H1 (cell line): ENCODE data around the gene MDM4. TPM values are rescaled to one million over a fixed set of nuclear protein-coding genes. Genes with fewer than 3 reads are reported as not detected.

Experiments
- CTCF ChIA-PET: fragments of 300-600 bp; sonication (Branson Sonifier 250); formaldehyde crosslinking; loops from one replicate; lab custom pipeline; 2021; ENCODE audit not compliant: partially characterized antibody; lab: Charles Lee
- POLR2A ChIA-PET: fragments of 300-600 bp; sonication (Branson Sonifier 250); formaldehyde crosslinking; loops from one replicate; lab custom pipeline; 2021; ENCODE audit warnings: inconsistent platforms; ENCODE audit not compliant: partially characterized antibody; lab: Charles Lee
- DNase-seq, 2 experiments: peaks; one replicate each; pipeline versions ENCODE4 v3.0.0 to v3.0.0-alpha.2; 2010 to 2022; ENCODE audit warnings: low spot score in 2 of 2, low read depth in 1 of 2, mixed read lengths in 1 of 2
- FAIRE-seq: peaks from 2 replicates; lab custom pipeline; 2011; peaks lifted over from hg19 to GRCh38; lab: Jason Lieb, UNC
- H2AFZ ChIP-seq: 2 replicates; pipeline ENCODE4 v1.8.1; 2012; ENCODE audit warnings: low read length, inconsistent platforms
- H2AK5ac ChIP-seq: 2 replicates; pipeline ENCODE4 v1.6.1; 2013; ENCODE audit warnings: low read depth, low read length
- H2BK120ac ChIP-seq: replicated peaks from 2 replicates; pipeline ENCODE3; 2013; ENCODE audit warnings: low read depth, low read length, inconsistent platforms
- H2BK12ac ChIP-seq: 2 replicates; pipeline ENCODE4 v1.6.1; 2013; ENCODE audit warnings: low read depth, low read length
- H2BK15ac ChIP-seq: 2 replicates; pipeline ENCODE4 v1.6.1; 2013; ENCODE audit warnings: low read length
- H2BK20ac ChIP-seq: 2 replicates; pipeline ENCODE4 v1.6.1; 2013; ENCODE audit warnings: low read length
- H2BK5ac ChIP-seq: 2 replicates; pipeline ENCODE4 v1.6.1; 2013; ENCODE audit warnings: low read depth, low read length
- H3K14ac ChIP-seq: 2 replicates; pipeline ENCODE4 v1.6.1; 2013; ENCODE audit warnings: inconsistent platforms; ENCODE audit not compliant: insufficient read length
- H3K18ac ChIP-seq: 2 replicates; pipeline ENCODE4 v1.6.1; 2013; ENCODE audit warnings: low read length; ENCODE audit errors: extremely low read depth
- H3K23ac ChIP-seq: 2 replicates; pipeline ENCODE4 v1.6.1; 2013; ENCODE audit warnings: inconsistent platforms; ENCODE audit not compliant: insufficient read length
- H3K23me2 ChIP-seq: 2 replicates; pipeline ENCODE4 v1.6.1; 2013; ENCODE audit warnings: low read depth, low read length
- H3K27ac ChIP-seq: 2 replicates; pipeline ENCODE4 v1.6.1; 2011; ENCODE audit warnings: low read depth, low read length, inconsistent platforms
- H3K27me3 ChIP-seq, 4 experiments: replicated peaks in 1 of 4; 1 replicate in 1 of 4; 2 replicates in 3 of 4; pipeline versions ENCODE4 v1.6.1 to v1.8.1; 2011 to 2013; ENCODE audit warnings: low read length in 3 of 4, mild to moderate bottlenecking in 3 of 4, inconsistent platforms in 2 of 4, mixed read lengths in 2 of 4, moderate library complexity in 1 of 4; ENCODE audit not compliant: control insufficient read depth in 3 of 4, insufficient read depth in 3 of 4; ENCODE audit errors: extremely low read depth in 1 of 4
- H3K36me3 ChIP-seq, 4 experiments: 2 replicates each; pipeline versions ENCODE4 v1.6.1 to v1.8.1; 2011 to 2013; ENCODE audit warnings: mild to moderate bottlenecking in 4 of 4, low read length in 3 of 4, moderate library complexity in 2 of 4, control low read depth in 1 of 4, inconsistent platforms in 1 of 4; ENCODE audit not compliant: insufficient read depth in 4 of 4, control insufficient read depth in 2 of 4
- H3K4ac ChIP-seq: replicated peaks from 2 replicates; pipeline ENCODE3; 2013; ENCODE audit warnings: low read length, low read depth, mixed read lengths, inconsistent platforms; ENCODE audit not compliant: insufficient read length
- H3K4me1 ChIP-seq, 4 experiments: replicated peaks in 1 of 4; 1 replicate in 1 of 4; 2 replicates in 3 of 4; pipeline versions ENCODE4 v1.6.1 to v1.8.1; 2011 to 2013; ENCODE audit warnings: low read length in 3 of 4, inconsistent platforms in 2 of 4, mixed read lengths in 1 of 4; ENCODE audit not compliant: insufficient read depth in 4 of 4, control insufficient read depth in 3 of 4
- H3K4me2 ChIP-seq, 2 experiments: 2 replicates each; pipeline versions ENCODE4 v1.6.1 to v1.8.1; 2011 to 2013; ENCODE audit warnings: low read depth in 2 of 2, low read length in 2 of 2, control low read depth in 1 of 2, inconsistent platforms in 1 of 2, mild to moderate bottlenecking in 1 of 2; ENCODE audit not compliant: insufficient read depth in 1 of 2
- H3K4me3 ChIP-seq, 4 experiments: fragments of 200-600, 300-600 bp in 1 of 4; sonication (generic), shearing (Covaris generic), sonication (Bioruptor Twin) in 1 of 4; 2 replicates each; pipeline versions ENCODE4 v1.5.1 to v1.8.1; 2011 to 2016; ENCODE audit warnings: low read length in 4 of 4, low read depth in 3 of 4, control low read depth in 2 of 4, inconsistent platforms in 2 of 4, mild to moderate bottlenecking in 2 of 4, mixed read lengths in 1 of 4, moderate library complexity in 1 of 4; ENCODE audit not compliant: insufficient read depth in 2 of 4; ENCODE audit errors: extremely low read depth in 1 of 4
- H3K56ac ChIP-seq: replicated peaks from 2 replicates; pipeline ENCODE3; 2013; ENCODE audit warnings: low read depth, mild to moderate bottlenecking, mixed read lengths, low read length, inconsistent platforms; ENCODE audit not compliant: insufficient read length
- H3K79me1 ChIP-seq: 2 replicates; pipeline ENCODE4 v1.6.1; 2013; ENCODE audit warnings: low read depth, low read length, control low read depth
- H3K79me2 ChIP-seq, 2 experiments: 2 replicates each; pipeline versions ENCODE4 v1.6.1 to v1.8.1; 2012 to 2013; ENCODE audit warnings: low read length in 2 of 2, mild to moderate bottlenecking in 2 of 2, inconsistent platforms in 1 of 2; ENCODE audit not compliant: insufficient read depth in 2 of 2, control insufficient read depth in 1 of 2
- H3K9ac ChIP-seq, 4 experiments: replicated peaks in 1 of 4; 1 replicate in 1 of 4; 2 replicates in 3 of 4; pipeline versions ENCODE4 v1.6.1 to v1.8.1; 2011 to 2013; ENCODE audit warnings: low read depth in 3 of 4, low read length in 3 of 4, control low read depth in 2 of 4, mild to moderate bottlenecking in 2 of 4, moderate library complexity in 2 of 4, inconsistent platforms in 1 of 4; ENCODE audit errors: extremely low read depth in 1 of 4
- H3K9me3 ChIP-seq, 2 experiments: 2 replicates each; pipeline versions ENCODE4 v1.6.1 to v1.8.1; 2012 to 2013; ENCODE audit warnings: mild to moderate bottlenecking in 2 of 2, moderate library complexity in 2 of 2, control low read depth in 1 of 2, inconsistent platforms in 1 of 2, low read depth in 1 of 2, low read length in 1 of 2, mixed read lengths in 1 of 2; ENCODE audit not compliant: insufficient read depth in 2 of 2
- H4K20me1 ChIP-seq, 2 experiments: replicated peaks in 1 of 2; 2 replicates each; pipeline versions ENCODE3 to v1.8.1; 2011 to 2013; ENCODE audit warnings: inconsistent platforms in 2 of 2, low read length in 2 of 2, mild to moderate bottlenecking in 1 of 2; ENCODE audit not compliant: insufficient read depth in 2 of 2, control insufficient read depth in 1 of 2
- H4K5ac ChIP-seq: 2 replicates; pipeline ENCODE4 v1.6.1; 2013; ENCODE audit warnings: low read length, low read depth, mixed read lengths, inconsistent platforms; ENCODE audit not compliant: insufficient read length
- H4K8ac ChIP-seq: 2 replicates; pipeline ENCODE4 v1.8.0; 2013; ENCODE audit warnings: mild to moderate bottlenecking, moderate library complexity, low read length, inconsistent platforms; ENCODE audit not compliant: insufficient read depth; ENCODE audit errors: extremely low read depth
- H4K91ac ChIP-seq: replicated peaks from 2 replicates; pipeline ENCODE3; 2013; ENCODE audit warnings: low read length, mixed read lengths, inconsistent platforms; ENCODE audit not compliant: insufficient read length
- CBX5 ChIP-seq: fragments of 300-800, 300-1000 bp; sonication (generic); IDR thresholded peaks from 2 replicates; pipeline ENCODE4 v1.7.1; 2016; ENCODE audit warnings: antibody characterized with exemption, low read length, low read depth
- CHD1 ChIP-seq: IDR thresholded peaks from 2 replicates; pipeline ENCODE4 v1.6.1; 2012; ENCODE audit warnings: low read depth, low read length, improper control_type of control experiment
- POLR2A ChIP-seq, 2 experiments: IDR thresholded peaks; 1 replicate in 1 of 2; 2 replicates in 1 of 2; pipeline ENCODE4 v1.6.1; 2011; ENCODE audit warnings: low read depth in 2 of 2, low read length in 2 of 2, mild to moderate bottlenecking in 2 of 2; ENCODE audit errors: control extremely low read depth in 1 of 2
- POU5F1 ChIP-seq: IDR thresholded peaks from 2 replicates; pipeline ENCODE4 v1.6.1; 2011; ENCODE audit warnings: low read depth, mild to moderate bottlenecking, low read length, moderate library complexity
- RBBP5 ChIP-seq: IDR thresholded peaks from 2 replicates; pipeline ENCODE4 v1.7.1; 2012; ENCODE audit warnings: low read depth, mild to moderate bottlenecking, inconsistent platforms, low read length, moderate library complexity, borderline replicate concordance
- RFX5 ChIP-seq: IDR thresholded peaks from 2 replicates; pipeline ENCODE4 v1.6.1; 2011; ENCODE audit warnings: low read depth, low read length, improper control_type of control experiment, borderline replicate concordance
- RNF2 ChIP-seq: fragments of 200-900, 300-1000 bp; sonication (generic); IDR thresholded peaks from 2 replicates; pipeline ENCODE4 v1.7.1; 2016; ENCODE audit warnings: borderline replicate concordance, low read depth, mild to moderate bottlenecking, antibody characterized with exemption, low read length; ENCODE audit not compliant: poor library complexity, severe bottlenecking; ENCODE audit errors: missing control alignments
- SAP30 ChIP-seq: fragments of 300-600 bp; sonication (generic); IDR thresholded peaks from 2 replicates; pipeline ENCODE4 v1.7.1; 2012; ENCODE audit warnings: low read length, moderate library complexity, mild to moderate bottlenecking, inconsistent platforms; ENCODE audit not compliant: insufficient read depth, insufficient replicate concordance
- SIX5 ChIP-seq: IDR thresholded peaks from 2 replicates; pipeline ENCODE4 v1.6.1; 2011; ENCODE audit warnings: mild to moderate bottlenecking, low read depth, low read length
- SP1 ChIP-seq: IDR thresholded peaks from 2 replicates; pipeline ENCODE4 v1.6.1; 2011; ENCODE audit warnings: low read depth, low read length
- SRF ChIP-seq: IDR thresholded peaks from 2 replicates; pipeline ENCODE4 v1.6.1; 2011; ENCODE audit warnings: mild to moderate bottlenecking, low read depth, low read length, moderate library complexity
- SUZ12 ChIP-seq: fragments of 200-600 bp; sonication (generic); IDR thresholded peaks from 2 replicates; pipeline ENCODE4 v1.6.1; 2012; ENCODE audit warnings: mild to moderate bottlenecking, inconsistent platforms, low read length, moderate library complexity, mixed read lengths
- TAF7 ChIP-seq: optimal IDR thresholded peaks from 2 replicates; pipeline ENCODE3; 2011; ENCODE audit warnings: low read depth, mild to moderate bottlenecking, inconsistent platforms, low read length, moderate library complexity, borderline replicate concordance
- WGBS, 2 experiments: shearing (Covaris generic) in 1 of 2; methylation state at CpG; one replicate each; pipeline versions ENCODE4 v1.1.6 to v1.1.7; 2013 to 2015; ENCODE audit warnings: low lambda C conversion rate in 2 of 2, mixed read lengths in 2 of 2, inconsistent platforms in 1 of 2, low coverage in 1 of 2, missing lambda C conversion rate in 1 of 2; ENCODE audit not compliant: insufficient replicate concordance in 2 of 2, insufficient coverage in 1 of 2, insufficient read length in 1 of 2; ENCODE audit errors: extremely low coverage in 1 of 2, missing lambda C conversion rate in 1 of 2; 5-methylcytosine and 5-hydroxymethylcytosine counted together
- polyA plus RNA-seq, 7 experiments: library from polyadenylated mRNA; depleted of rRNA in 3 of 7; stranded (reverse) in 5 of 7; unstranded in 2 of 7; fragments of >200 nt in 5 of 7; fragments of 200-250 nt in 2 of 7; gene quantifications; 1 replicate in 5 of 7; 2 replicates in 1 of 7; 4 replicates in 1 of 7; pipeline versions ENCODE4 v1.2.1 to v1.2.3, GENCODE V29; 2011 to 2013; ENCODE audit warnings: missing spikeins in 2 of 7, mixed read lengths in 2 of 7
- total RNA-seq: library from RNA; stranded (reverse); fragmentation: NEBNext Ultra II Directional; extraction: Animal tissue kit (Norgen Biotek cat#: 25700); gene quantifications from 2 replicates; pipeline ENCODE4 v1.2.1, GENCODE V29; 2021

The MDM4 gene
- total and polyA plus RNA-seq, 2 of the 8 experiments (the other 6 are each of a cell fraction or from before 2014, with no cell fraction given), result 10.8 to 84.9 TPM

- Histone ChIP-seq H2BK12ac (peak overlapping the region; percentile 50; the same call in 1 of the 2 replicates), H3K36me3 (no peaks in the 10 kb centered on the region), H3K4me3 (peak overlapping the region in 1 of 4 experiments; percentile 30; a peak in 1 of 8 replicates), H3K14ac (no peak overlapping the region), H3K27me3 (peaks cover 0 to 12% (median 3%) of the 10 kb centered on the region in 4 experiments; a peak in 3 of 7 replicates), H3K4ac (no peak overlapping the region), H3K4me2 (peak overlapping the region; percentile 49 to 55; a peak in 3 of 4 replicates), H2BK5ac (peak overlapping the region; percentile 61; the same call in 1 of the 2 replicates), H3K27ac (no peak overlapping the region), H3K23ac (no peak overlapping the region), H4K20me1 (peaks cover 0 to 4% of the 10 kb centered on the region in 2 experiments), H3K79me2 (no peaks in the 10 kb centered on the region), H4K8ac (no peak overlapping the region), H3K56ac (no peak overlapping the region), H3K4me1 (peaks cover 27 to 54% (median 41%) of the 10 kb centered on the region in 4 experiments), H3K79me1 (no peaks in the 10 kb centered on the region), H3K23me2 (no peaks in the 10 kb centered on the region), H2BK120ac (peak overlapping the region; percentile 44), H4K5ac (no peak overlapping the region), H2AFZ (no peak overlapping the region), H2BK20ac (0 out of 2 replicates have a peak overlapping the region, but pooled peaks have one; percentile 67), H3K18ac (peak overlapping the region; percentile 76), H4K91ac (no peak overlapping the region), H3K9me3 (no peaks in the 10 kb centered on the region), H2AK5ac (no peak overlapping the region), H2BK15ac (peak overlapping the region; percentile 22; the same call in 1 of the 2 replicates), H3K9ac (no peak overlapping the region)
- WGBS, 2 experiments, result 71% methylated on average over 3 of the region's 3 CpGs; no CpG with 5 or more reads in 1 of the 2 experiments
- no peak for FAIRE-seq
- no peak for DNase-seq
- ChIA-PET POLR2A (interaction anchor here (1.1 to 2.2 kb wide), 6 partner anchors 12 to 189 kb away, joined by 3 to 9 read pairs (median 6); partner anchors contain the start of gene MDM4), CTCF (interaction anchor here (0.8 to 28.0 kb wide), 17 partner anchors 8 to 486 kb away, joined by 3 to 397 read pairs (median 4); no protein-coding TSS in a partner anchor)
- no peak for TF ChIP-seq CBX5
- no peak for TF ChIP-seq POU5F1
- TF ChIP-seq RFX5, result no peak
- TF ChIP-seq SIX5, result no peak
- TF ChIP-seq RNF2, result no peak
- no peak for TF ChIP-seq POLR2A (IDR thresholded peaks at IDR 0.05; ENCODE audit: control extremely low read depth in 1 of 2, low read depth in 2 of 2, low read length in 2 of 2)
- TF ChIP-seq TAF7, result no peak
- TF ChIP-seq SUZ12, result no peak
- no peak for TF ChIP-seq SRF
- TF ChIP-seq CHD1, result no peak
- TF ChIP-seq SP1, result no peak
- TF ChIP-seq SAP30, result no peak
- TF ChIP-seq RBBP5, result no peak
These were observed 58.6 kb downstream of the MDM4 start for GRCh38 chr1:204574865-204575163.
